HL-60 (cell line): ENCODE data around the gene TATDN3.

Experiments
- CTCF ChIP-seq: IDR thresholded peaks from one replicate; pipeline ENCODE4 v1.5.1; 2011; ENCODE audit warnings: low read length, control low read depth, inconsistent platforms; ENCODE audit not compliant: insufficient read depth
- GABPA ChIP-seq: IDR thresholded peaks from 2 replicates; pipeline ENCODE4 v1.6.1; 2012; ENCODE audit warnings: low read depth
- POLR2AphosphoS5 ChIP-seq: IDR thresholded peaks from 2 replicates; pipeline ENCODE4 v1.6.1; 2012; ENCODE audit warnings: low read depth
- REST ChIP-seq: IDR thresholded peaks from 2 replicates; pipeline ENCODE4 v1.6.1; 2012; ENCODE audit warnings: low read depth; ENCODE audit not compliant: insufficient replicate concordance
- SPI1 ChIP-seq: IDR thresholded peaks from 2 replicates; pipeline ENCODE4 v1.6.1; 2012; ENCODE audit warnings: low read depth, mild to moderate bottlenecking, borderline replicate concordance

- TF ChIP-seq POLR2AphosphoS5 (no peak), CTCF (no peak), REST (no peak), GABPA (no peak), SPI1 (no peak)
These were observed 29.3 kb downstream of the TATDN3 start for GRCh38 chr1:212820969-212821368.
